Sigmoid colon (tissue), 7 donors: ENCODE measurements around the gene AHSP. TPM values are rescaled to one million over a fixed set of nuclear protein-coding genes. Genes with fewer than 3 reads are reported as not detected.
A peak's percentile ranks its signal among the peaks of the same experiment; 100 is the strongest.
"Not testable (repeated sequence)": the region's sequence is repeated elsewhere in the genome, so short reads cannot be mapped to it uniquely, and the experiment has no call there.

ENCODE experiments used
- DNase-seq: peaks from one replicate; pipeline ENCODE4 v3.0.0-alpha.2; 2019
- H3K27ac ChIP-seq, 4 donors: fragments of 200-600 bp; sonication (generic); one replicate each; pipeline ENCODE4 v1.5.1; 2016 to 2019; ENCODE audit warnings: mild to moderate bottlenecking in 1 of 4
- H3K27me3 ChIP-seq, 3 donors: fragments of 200-600 bp; sonication (generic); one replicate each; pipeline ENCODE4 v1.5.1; 2019; ENCODE audit warnings: mild to moderate bottlenecking in 1 of 3
- H3K36me3 ChIP-seq, 4 donors: fragments of 200-600 bp; sonication (generic); one replicate each; pipeline ENCODE4 v1.5.1; 2016 to 2019
- H3K4me1 ChIP-seq, 4 donors: fragments of 200-600 bp; sonication (generic); one replicate each; pipeline ENCODE4 v1.5.1; 2017 to 2019
- H3K4me3 ChIP-seq, 4 donors: fragments of 200-600 bp; sonication (generic); one replicate each; pipeline ENCODE4 v1.5.1; 2017 to 2019; ENCODE audit warnings: mild to moderate bottlenecking in 2 of 4, moderate library complexity in 1 of 4
- H3K9me3 ChIP-seq, 4 donors: fragments of 200-600 bp in 3 of 4; sonication (generic) in 3 of 4; one replicate each; pipeline versions ENCODE4 v1.5.1 to v1.6.1; 2013 to 2019
- EP300 ChIP-seq, 4 donors: sonication (generic); formaldehyde crosslinking; IDR thresholded peaks; one replicate each; pipeline ENCODE4 v1.6.1; 2017; ENCODE audit warnings: antibody characterized with exemption in 4 of 4
- POLR2A ChIP-seq, 2 donors: fragments of 450-650 bp; IDR thresholded peaks; one replicate each; pipeline ENCODE4 v1.6.1; 2016; ENCODE audit warnings: antibody characterized with exemption in 2 of 2, mild to moderate bottlenecking in 2 of 2, moderate library complexity in 2 of 2
- POLR2AphosphoS5 ChIP-seq, 4 donors: sonication (generic); formaldehyde crosslinking; IDR thresholded peaks; one replicate each; pipeline ENCODE4 v1.6.1; 2017; ENCODE audit warnings: antibody characterized with exemption in 4 of 4
- WGBS, 2 donors: extraction: QIAGEN DNeasy Blood & Tissue Kit; methylation state at CpG; one replicate each; pipeline ENCODE4 v1.1.7; 2013; 5-methylcytosine and 5-hydroxymethylcytosine counted together
- intact Hi-C: fragments of 100-400 bp; cut with DNase I; formaldehyde crosslinking; loops from one replicate; pipeline ENCODE4 v1.15.1; 2023
- polyA plus RNA-seq, 3 donors: library from polyadenylated mRNA; stranded (reverse); fragments of 200-250 nt; gene quantifications; one replicate each; pipeline ENCODE4 v1.2.3, GENCODE V29; 2013
- total RNA-seq, 4 donors: library from RNA; depleted of rRNA; stranded (reverse); fragments of >200 nt; gene quantifications; one replicate each; pipeline ENCODE4 v1.1.0, GENCODE V29; 2016
- TF ChIP-seq, protein P1 (sequence below), 4 experiments: fragments of 450-650 bp in 3 of 4; fragments of 200-600 bp in 1 of 4; IDR thresholded peaks; one replicate each; pipeline ENCODE4 v1.5.1; 2016 to 2019; ENCODE audit warnings: antibody characterized with exemption in 4 of 4, mild to moderate bottlenecking in 3 of 4, moderate library complexity in 2 of 4
- donor health status: healthy with polysubstance abuse.
- donor health status: Bipolar disorder and iron deficiency.
- donor health status: healthy.

AHSP gene
- total and polyA plus RNA-seq, 7 donors = not detected

DNA sequence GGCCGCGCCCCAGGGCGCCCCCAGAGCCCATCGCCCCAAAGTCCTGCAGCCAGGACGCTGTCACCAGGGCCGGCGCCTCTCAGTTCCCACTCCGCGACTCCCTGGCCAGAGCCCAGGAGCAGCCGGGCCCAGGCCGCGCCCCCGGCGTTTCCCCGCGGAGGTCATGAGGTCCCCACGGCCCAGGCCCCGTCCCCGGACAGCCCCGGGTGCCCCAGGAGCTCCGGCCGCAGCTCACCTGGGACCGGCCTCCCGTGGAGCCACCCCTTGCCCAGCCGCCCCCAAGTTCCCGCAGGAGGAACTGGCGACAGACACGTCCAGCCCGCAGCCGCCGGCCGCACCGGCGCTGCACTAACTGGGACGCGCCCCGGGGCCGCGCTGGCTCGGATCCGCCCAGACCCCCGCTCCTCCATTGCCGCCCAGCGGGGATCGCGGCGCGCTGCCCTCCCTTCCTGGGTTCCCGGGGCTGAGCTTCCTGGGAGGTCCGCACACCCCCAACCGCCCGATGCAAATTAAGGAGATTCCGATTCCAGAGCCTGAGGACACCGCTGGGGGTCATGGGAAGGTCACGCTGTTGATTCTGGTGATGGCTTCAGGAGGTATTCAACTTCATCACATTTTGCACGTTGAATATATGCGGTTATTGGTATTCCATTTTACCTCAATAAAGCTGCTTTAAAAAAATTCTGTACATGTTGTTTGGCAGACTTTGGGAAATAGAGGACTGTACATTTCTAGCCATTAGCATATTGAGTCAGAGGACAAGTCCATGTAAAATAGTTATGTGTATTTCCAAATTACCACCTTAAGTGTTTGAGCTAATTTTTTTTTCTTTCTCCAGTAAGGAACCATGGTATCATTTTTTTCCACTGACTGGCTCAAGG is 9.9 kb downstream of the AHSP start:
- WGBS, 2 donors = 10 to 13% methylated on average over 57 of the region's 57 CpGs
- H3K27me3 ChIP-seq = peaks cover 8 to 59% (median 24%) of the 10 kb centered on the region in 3 donors
- no peaks in the 10 kb centered on the region for H3K36me3 ChIP-seq
- no peak for DNase-seq
- peak overlapping the region in 3 of 4 donors; percentile 9 to 45 (median 37) for H3K4me3 ChIP-seq
- TF ChIP-seq EP300 (IDR thresholded peaks at IDR 0.05) = no peak
- TF ChIP-seq POLR2A (IDR thresholded peaks at IDR 0.05) = no peak
- TF ChIP-seq, protein P1, sequence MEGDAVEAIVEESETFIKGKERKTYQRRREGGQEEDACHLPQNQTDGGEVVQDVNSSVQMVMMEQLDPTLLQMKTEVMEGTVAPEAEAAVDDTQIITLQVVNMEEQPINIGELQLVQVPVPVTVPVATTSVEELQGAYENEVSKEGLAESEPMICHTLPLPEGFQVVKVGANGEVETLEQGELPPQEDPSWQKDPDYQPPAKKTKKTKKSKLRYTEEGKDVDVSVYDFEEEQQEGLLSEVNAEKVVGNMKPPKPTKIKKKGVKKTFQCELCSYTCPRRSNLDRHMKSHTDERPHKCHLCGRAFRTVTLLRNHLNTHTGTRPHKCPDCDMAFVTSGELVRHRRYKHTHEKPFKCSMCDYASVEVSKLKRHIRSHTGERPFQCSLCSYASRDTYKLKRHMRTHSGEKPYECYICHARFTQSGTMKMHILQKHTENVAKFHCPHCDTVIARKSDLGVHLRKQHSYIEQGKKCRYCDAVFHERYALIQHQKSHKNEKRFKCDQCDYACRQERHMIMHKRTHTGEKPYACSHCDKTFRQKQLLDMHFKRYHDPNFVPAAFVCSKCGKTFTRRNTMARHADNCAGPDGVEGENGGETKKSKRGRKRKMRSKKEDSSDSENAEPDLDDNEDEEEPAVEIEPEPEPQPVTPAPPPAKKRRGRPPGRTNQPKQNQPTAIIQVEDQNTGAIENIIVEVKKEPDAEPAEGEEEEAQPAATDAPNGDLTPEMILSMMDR (IDR thresholded peaks at IDR 0.05) = no peak
- no peak for TF ChIP-seq POLR2AphosphoS5 (IDR thresholded peaks at IDR 0.05)
- H3K4me1 ChIP-seq = peaks cover 0 to 9% (median 7%) of the 10 kb centered on the region in 4 donors
- intact Hi-C loops = no loop called here
- H3K9me3 ChIP-seq = peaks cover 0 to 2% (median 0%) of the 10 kb centered on the region in 4 donors
- H3K27ac ChIP-seq = no peak overlapping the region

DNA sequence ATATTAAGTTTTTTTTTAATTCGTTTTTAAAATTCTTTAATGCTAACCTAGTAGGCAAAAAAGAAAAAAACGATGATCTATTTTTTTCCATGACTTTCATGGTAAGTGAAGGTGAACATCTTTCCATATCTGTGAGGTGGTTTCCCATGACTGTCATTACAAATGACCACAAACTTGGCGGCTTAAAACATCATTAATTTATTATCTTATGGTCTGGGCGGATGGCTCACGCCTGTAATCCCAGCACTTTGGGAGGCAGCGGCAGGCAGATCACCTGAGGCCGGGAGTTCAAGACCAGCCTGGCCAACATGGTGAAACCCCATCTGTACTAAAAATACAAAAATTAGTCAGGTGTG is 10.5 kb downstream of the AHSP start:
- DNase-seq, H3K9me3 ChIP-seq, H3K27ac ChIP-seq, intact Hi-C loops, H3K36me3 ChIP-seq, H3K4me1 ChIP-seq, H3K4me3 ChIP-seq: not testable (repeated sequence)
- WGBS, 2 donors = 72 to 82% methylated on average over 7 of the region's 7 CpGs
- H3K27me3 ChIP-seq = peaks cover 8 to 58% (median 24%) of the 10 kb centered on the region in 3 donors

DNA sequence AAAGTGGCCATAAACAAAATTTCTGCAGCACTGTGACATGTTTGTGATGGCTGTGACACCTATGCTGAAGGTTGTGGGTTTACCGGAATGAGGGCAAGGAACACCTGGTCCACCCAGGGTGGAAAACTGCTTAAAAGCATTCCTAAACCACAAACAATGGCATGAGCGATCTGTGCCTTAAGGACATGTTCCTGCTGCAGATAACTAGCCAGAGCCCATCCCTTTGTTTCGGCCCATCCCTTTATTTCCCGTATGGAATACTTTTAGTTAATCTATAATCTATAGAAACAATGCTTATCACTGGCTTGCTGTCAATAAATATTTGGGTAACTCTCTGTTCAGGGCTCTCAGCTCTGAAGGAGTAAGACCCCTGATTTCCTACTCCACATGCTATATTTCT is 12.1 kb downstream of the AHSP start:
- WGBS, 2 donors = 79 to 83% methylated on average over 4 of the region's 4 CpGs
- H3K36me3 ChIP-seq, DNase-seq, H3K4me1 ChIP-seq, H3K9me3 ChIP-seq, intact Hi-C loops, H3K27ac ChIP-seq, H3K4me3 ChIP-seq: not testable (repeated sequence)
- peaks cover 8 to 44% (median 24%) of the 10 kb centered on the region in 3 donors for H3K27me3 ChIP-seq

DNA sequence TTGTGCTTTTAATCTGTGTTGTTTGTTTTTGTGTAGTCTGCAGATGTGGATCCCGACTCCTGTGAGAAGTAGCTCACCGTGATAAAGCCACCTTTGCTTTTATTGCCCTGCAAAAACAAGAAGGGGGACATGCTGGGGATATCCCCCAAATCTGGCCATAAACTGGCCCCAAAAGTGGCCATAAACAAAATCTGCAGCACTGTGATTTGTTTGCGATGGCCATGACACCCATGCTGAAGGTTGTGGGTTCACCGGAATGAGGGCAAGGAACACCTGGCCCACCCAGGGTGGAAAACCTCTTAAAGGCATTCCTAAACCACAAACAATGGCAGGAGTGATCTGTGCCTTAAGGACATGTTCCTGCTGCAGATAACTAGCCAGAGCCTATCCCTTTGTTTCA is 15.1 kb downstream of the AHSP start:
- Histone ChIP-seq H3K36me3 (no peaks in the 10 kb centered on the region), H3K4me3 (no peak overlapping the region), H3K27me3 (peaks cover 2 to 24% (median 16%) of the 10 kb centered on the region in 3 donors), H3K9me3 (peaks cover 0 to 5% (median 0%) of the 10 kb centered on the region in 4 donors), H3K27ac (no peak overlapping the region), H3K4me1 (peaks cover 0 to 2% (median under 1%) of the 10 kb centered on the region in 4 donors)
- intact Hi-C loops = no loop called here
- TF ChIP-seq, protein P1 (IDR thresholded peaks at IDR 0.05) = no peak
- TF ChIP-seq EP300 (IDR thresholded peaks at IDR 0.05) = no peak
- no peak for TF ChIP-seq POLR2A (IDR thresholded peaks at IDR 0.05)
- TF ChIP-seq POLR2AphosphoS5 (IDR thresholded peaks at IDR 0.05) = no peak
- WGBS, 2 donors = 91% methylated on average over 4 of the region's 4 CpGs
- no peak for DNase-seq

DNA sequence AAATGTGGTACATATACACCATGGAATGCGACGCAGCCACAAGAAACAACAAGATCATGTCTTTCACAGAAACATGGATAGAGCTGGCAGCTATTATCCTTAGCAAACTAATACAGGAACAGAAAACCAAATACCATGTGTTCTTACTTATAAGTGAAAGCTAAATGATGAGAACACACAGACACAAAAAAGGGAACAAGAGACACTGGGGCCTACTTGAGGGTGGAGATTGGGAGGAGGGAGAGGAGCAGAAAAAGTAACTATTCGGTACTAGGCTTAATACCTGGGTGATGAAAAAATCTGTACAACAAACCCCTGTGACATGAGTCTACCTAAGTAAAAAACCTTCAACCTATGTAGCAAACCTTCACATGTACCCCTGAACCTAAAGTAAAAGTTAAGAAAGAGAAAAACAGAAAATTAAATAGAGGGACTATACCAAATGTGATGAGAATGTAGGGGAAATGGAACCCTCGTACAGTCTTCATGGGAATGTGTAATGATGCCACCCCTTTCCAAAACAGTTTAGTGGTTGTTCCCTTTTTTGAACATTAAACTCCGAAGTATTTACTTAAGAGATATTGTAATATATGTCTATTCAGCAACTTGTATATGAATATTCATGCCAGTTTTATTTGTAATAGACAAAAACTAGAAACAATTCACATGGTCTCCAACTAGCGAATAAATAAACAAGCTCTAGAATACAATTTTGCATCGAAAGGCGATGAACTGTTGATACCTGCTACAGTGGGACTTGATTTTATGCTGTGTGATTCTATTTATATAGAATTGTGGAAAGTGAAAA is 33.9 kb downstream of the AHSP start:
- TF ChIP-seq POLR2A (IDR thresholded peaks at IDR 0.05) = no peak
- TF ChIP-seq POLR2AphosphoS5 (IDR thresholded peaks at IDR 0.05) = no peak
- no peak for TF ChIP-seq EP300 (IDR thresholded peaks at IDR 0.05)
- TF ChIP-seq, protein P1 (IDR thresholded peaks at IDR 0.05) = no peak
- no peak for DNase-seq
- no peaks in the 10 kb centered on the region for H3K9me3 ChIP-seq
- H3K4me1 ChIP-seq = no peaks in the 10 kb centered on the region
- H3K27ac ChIP-seq = no peak overlapping the region
- H3K36me3 ChIP-seq = no peaks in the 10 kb centered on the region
- intact Hi-C loops = no loop called here
- H3K4me3 ChIP-seq = no peak overlapping the region
- WGBS, 2 donors = 83 to 84% methylated on average over 8 of the region's 8 CpGs
- H3K27me3 ChIP-seq = peaks cover 0 to 5% (median 0%) of the 10 kb centered on the region in 3 donors
